ENCODE measurements around the gene PLA1A.

DNA sequence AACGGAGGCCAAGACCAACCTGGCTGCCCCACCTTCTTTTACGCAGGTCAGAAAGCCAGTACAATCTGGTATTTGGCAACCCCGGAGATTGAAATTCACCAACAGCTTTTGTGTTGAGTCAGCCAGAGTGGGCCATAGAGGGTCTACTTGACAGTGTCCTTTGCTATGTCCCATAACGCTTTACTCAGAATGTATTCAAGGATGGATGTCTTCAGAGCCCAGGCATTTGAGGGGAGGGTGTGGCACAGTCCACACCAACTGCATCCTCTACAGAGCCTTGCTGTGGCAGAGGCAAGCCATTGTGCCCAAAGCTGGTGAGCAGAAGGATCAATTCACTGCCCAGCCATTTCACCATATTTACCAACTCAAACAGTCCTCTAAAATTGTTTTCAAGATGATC, 18.4 kb downstream of the PLA1A start:
- TF ChIP-seq, protein P1, sequence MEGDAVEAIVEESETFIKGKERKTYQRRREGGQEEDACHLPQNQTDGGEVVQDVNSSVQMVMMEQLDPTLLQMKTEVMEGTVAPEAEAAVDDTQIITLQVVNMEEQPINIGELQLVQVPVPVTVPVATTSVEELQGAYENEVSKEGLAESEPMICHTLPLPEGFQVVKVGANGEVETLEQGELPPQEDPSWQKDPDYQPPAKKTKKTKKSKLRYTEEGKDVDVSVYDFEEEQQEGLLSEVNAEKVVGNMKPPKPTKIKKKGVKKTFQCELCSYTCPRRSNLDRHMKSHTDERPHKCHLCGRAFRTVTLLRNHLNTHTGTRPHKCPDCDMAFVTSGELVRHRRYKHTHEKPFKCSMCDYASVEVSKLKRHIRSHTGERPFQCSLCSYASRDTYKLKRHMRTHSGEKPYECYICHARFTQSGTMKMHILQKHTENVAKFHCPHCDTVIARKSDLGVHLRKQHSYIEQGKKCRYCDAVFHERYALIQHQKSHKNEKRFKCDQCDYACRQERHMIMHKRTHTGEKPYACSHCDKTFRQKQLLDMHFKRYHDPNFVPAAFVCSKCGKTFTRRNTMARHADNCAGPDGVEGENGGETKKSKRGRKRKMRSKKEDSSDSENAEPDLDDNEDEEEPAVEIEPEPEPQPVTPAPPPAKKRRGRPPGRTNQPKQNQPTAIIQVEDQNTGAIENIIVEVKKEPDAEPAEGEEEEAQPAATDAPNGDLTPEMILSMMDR (conservative IDR thresholded peaks at IDR 0.05 in 1 of 2, IDR thresholded peaks at IDR 0.05 in 1 of 2; ENCODE audit: extremely low read depth in 1 of 2, insufficient read depth in 1 of 2, low read depth in 1 of 2, low read length in 2 of 2) = no peak
- TF ChIP-seq EZH2 (IDR thresholded peaks at IDR 0.05; ENCODE audit: borderline replicate concordance, low read length) = no peak

Measured in mammary epithelial cell (primary cell).